HEK293T (cell line): Measurements from ENCODE around the gene ERO1B.

Experiments used
- CTCF ChIA-PET: fragments of 350-600 bp; formaldehyde crosslinking; extraction: SDS; loops from one replicate; lab custom pipeline; 2021; ENCODE audit warnings: antibody characterized with exemption, inconsistent platforms; lab: Yijun Ruan, JAX
- POLR2A ChIA-PET: fragments of 350-600 bp; formaldehyde crosslinking; extraction: SDS; loops from one replicate; lab custom pipeline; 2020; ENCODE audit warnings: antibody characterized with exemption, inconsistent platforms; lab: Yijun Ruan, JAX
- DNase-seq: peaks from one replicate; pipeline ENCODE4 v3.0.0; 2012; ENCODE audit warnings: mixed read lengths; ENCODE audit errors: extremely low spot score
- ARNT ChIP-seq: fragments of 450-650 bp; IDR thresholded peaks from 2 replicates; pipeline ENCODE4 v1.6.1; 2017; ENCODE audit warnings: mild to moderate bottlenecking
- BHLHE40 ChIP-seq: fragments of 450-650 bp; IDR thresholded peaks from 2 replicates; pipeline ENCODE4 v1.6.1; 2016; ENCODE audit warnings: mild to moderate bottlenecking, moderate library complexity, borderline replicate concordance
- CTBP1 ChIP-seq: fragments of 450-650 bp; IDR thresholded peaks from 2 replicates; pipeline ENCODE4 v1.6.1; 2016; ENCODE audit warnings: borderline replicate concordance
- ELF4 ChIP-seq: fragments of 450-650 bp; IDR thresholded peaks from 2 replicates; pipeline ENCODE4 v1.6.1; 2017; ENCODE audit warnings: antibody characterized with exemption
- FOXA1 ChIP-seq: fragments of 450-650 bp; IDR thresholded peaks from 2 replicates; pipeline ENCODE4 v1.6.1; 2016; ENCODE audit warnings: mild to moderate bottlenecking
- FOXK2 ChIP-seq: fragments of 450-650 bp; IDR thresholded peaks from 2 replicates; pipeline ENCODE4 v1.6.1; 2016; ENCODE audit warnings: mild to moderate bottlenecking
- FOXM1 ChIP-seq: fragments of 450-650 bp; IDR thresholded peaks from 2 replicates; pipeline ENCODE4 v1.6.1; 2017; ENCODE audit warnings: mild to moderate bottlenecking, borderline replicate concordance
- HDGF ChIP-seq: fragments of 450-650 bp; IDR thresholded peaks from 2 replicates; pipeline ENCODE4 v1.6.1; 2017; ENCODE audit warnings: antibody characterized with exemption, borderline replicate concordance
- L3MBTL2 ChIP-seq: fragments of 450-650 bp; conservative IDR thresholded peaks from 2 replicates; pipeline ENCODE4 v1.6.1; 2016; ENCODE audit warnings: mild to moderate bottlenecking
- LEF1 ChIP-seq: fragments of 450-650 bp; IDR thresholded peaks from 2 replicates; pipeline ENCODE4 v1.6.1; 2017; ENCODE audit warnings: mild to moderate bottlenecking, borderline replicate concordance
- NFRKB ChIP-seq: fragments of 450-650 bp; IDR thresholded peaks from 2 replicates; pipeline ENCODE4 v1.6.1; 2016; ENCODE audit warnings: mild to moderate bottlenecking, moderate library complexity
- PKNOX1 ChIP-seq: fragments of 450-650 bp; IDR thresholded peaks from 2 replicates; pipeline ENCODE4 v1.6.1; 2016
- SP1 ChIP-seq: fragments of 450-650 bp; IDR thresholded peaks from 2 replicates; pipeline ENCODE4 v1.6.1; 2017
- SUZ12 ChIP-seq: fragments of 450-650 bp; IDR thresholded peaks from 2 replicates; pipeline ENCODE4 v1.6.1; 2016; ENCODE audit warnings: mild to moderate bottlenecking
- TARDBP ChIP-seq: fragments of 450-650 bp; IDR thresholded peaks from 2 replicates; pipeline ENCODE4 v1.6.1; 2016

The ERO1B gene

DNA sequence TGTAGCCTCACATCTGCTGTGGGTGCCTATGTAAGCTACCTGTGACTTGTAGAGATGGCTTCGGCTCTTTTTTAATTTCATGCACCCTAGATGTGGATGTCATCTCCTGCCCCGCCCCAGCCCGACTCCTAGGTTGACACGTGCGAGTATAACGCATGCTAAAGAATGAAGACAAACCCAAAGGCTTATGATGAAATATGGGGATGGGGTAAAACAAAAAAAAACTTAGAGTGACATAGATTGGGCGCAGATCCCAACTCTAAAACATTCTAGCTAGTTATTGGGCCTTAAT is 613 bp upstream of the ERO1B start:
- TF ChIP-seq ELF4 (no peak), FOXM1 (no peak), HDGF (no peak), L3MBTL2 (peak; percentile 93), NFRKB (no peak)
- ChIA-PET CTCF (no interaction called here), POLR2A (interaction anchor here (0.6 to 2.0 kb wide), 7 partner anchors 12 to 417 kb away, joined by 3 to 8 read pairs (median 4); partner anchors contain the start of gene EDARADD)
- DNase-seq, result no peak

DNA sequence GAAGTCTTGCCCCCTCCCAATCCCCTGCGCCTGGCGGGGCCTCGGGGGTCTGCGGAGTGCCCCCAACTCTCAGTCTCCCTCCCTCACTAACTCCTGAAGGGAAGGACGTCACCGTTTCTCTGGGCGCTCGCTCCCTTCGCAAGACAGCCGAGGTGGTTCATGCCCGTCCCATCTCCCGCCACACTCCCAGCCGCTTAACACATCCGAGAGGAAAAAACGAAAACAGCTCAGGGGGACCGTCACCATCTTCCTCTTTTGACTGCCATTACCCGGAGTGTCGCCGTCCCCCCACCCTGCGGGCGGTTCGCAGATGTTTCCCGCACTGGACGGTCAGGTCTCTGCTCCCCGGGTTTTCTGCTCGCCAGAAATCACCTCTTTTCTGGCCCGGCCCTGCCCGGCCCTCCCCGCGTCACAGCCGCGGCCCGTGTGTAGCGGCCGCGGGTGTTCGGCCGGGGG is 532 bp downstream of the ERO1B start:
- TF ChIP-seq SUZ12 (no peak), L3MBTL2 (peak; percentile 80)
- POLR2A ChIA-PET, result interaction anchor here (0.9 to 2.0 kb wide), 7 partner anchors 19 to 191 kb away, joined by 3 to 8 read pairs (median 4); partner anchors contain the start of gene EDARADD
- DNase-seq, result peak; percentile 63
- CTCF ChIA-PET, result interaction anchor here (0.5 kb wide), 1 partner anchor 9 kb away, joined by 8 read pairs; no protein-coding TSS in a partner anchor

DNA sequence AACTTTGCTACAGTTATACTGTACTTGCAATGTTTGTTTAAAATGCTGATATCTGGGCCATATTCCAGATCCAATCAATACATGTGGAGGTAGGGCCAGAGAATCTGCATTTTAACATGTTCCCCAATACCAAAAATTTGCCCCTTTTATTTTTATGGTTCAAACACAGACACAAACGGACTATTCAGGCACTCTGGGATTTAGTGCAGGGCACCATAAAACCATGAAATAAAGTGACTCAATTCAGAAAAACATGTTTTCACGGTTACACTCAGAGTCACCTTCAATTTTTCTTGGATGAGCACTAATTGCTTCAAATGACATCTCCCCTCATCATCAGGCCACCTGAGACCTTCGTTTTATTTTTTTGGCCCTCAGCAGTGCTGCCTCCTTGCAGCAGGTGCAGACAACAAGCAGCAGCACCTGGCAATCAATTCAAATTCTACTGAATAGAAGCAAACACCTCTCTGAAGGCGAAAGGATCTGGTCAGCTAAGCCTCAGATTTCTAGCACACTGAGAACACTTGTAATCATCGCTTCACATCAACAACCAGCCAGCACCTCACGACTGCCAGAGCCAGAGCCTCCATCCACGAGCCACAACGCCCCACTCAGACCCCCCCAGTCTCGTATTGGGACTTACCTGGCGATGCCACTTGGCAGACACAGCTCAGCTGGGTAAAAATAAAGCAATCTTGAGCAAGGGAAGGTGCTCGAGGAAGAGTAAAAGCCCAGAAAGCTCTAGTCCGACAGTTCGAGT is 1.1 kb downstream of the ERO1B start:
- TF ChIP-seq HDGF, result no peak
- TF ChIP-seq ARNT, result no peak
- TF ChIP-seq CTBP1, result no peak
- TF ChIP-seq SUZ12, result no peak
- no peak for TF ChIP-seq FOXA1
- no peak for TF ChIP-seq L3MBTL2
- no peak for TF ChIP-seq SP1
- no peak for TF ChIP-seq FOXM1
- TF ChIP-seq PKNOX1, result no peak
- no peak for TF ChIP-seq ELF4
- no peak for TF ChIP-seq LEF1
- no peak for TF ChIP-seq TARDBP
- POLR2A ChIA-PET, result interaction anchor here (0.9 to 2.0 kb wide), 5 partner anchors 20 to 191 kb away, joined by 3 to 8 read pairs (median 3); no protein-coding TSS in a partner anchor
- peak; percentile 39 for DNase-seq
- CTCF ChIA-PET, result interaction anchor here (0.5 kb wide), 1 partner anchor 9 kb away, joined by 8 read pairs; no protein-coding TSS in a partner anchor

DNA sequence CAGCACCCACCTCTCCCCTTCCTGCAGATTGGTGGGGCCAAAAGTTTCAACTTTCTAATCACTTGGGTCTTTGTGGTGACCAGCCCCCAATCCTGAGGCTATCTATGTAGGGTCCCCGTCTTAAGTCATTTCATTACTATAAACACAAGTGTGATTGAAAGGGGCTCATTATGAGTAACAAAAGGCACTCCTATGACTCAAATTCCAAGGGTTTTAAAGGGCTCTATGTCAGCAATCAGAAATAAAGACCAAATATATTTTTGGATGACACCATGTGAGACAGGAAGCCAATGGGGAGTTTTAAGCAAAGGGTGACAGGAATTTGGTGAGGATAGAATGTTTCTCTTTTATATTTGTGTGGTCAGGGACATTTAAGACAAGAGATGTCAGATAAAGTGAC is 6.2 kb downstream of the ERO1B start:
- ChIA-PET CTCF (no interaction called here), POLR2A (no interaction called here)
- DNase-seq, result no peak
- TF ChIP-seq FOXM1 (no peak), TARDBP (no peak), SUZ12 (no peak), SP1 (no peak), FOXA1 (no peak), LEF1 (no peak), HDGF (no peak)

GRCh38 chr1:236275061-236275460 is 6.7 kb downstream of the ERO1B start:
- POLR2A ChIA-PET, result no interaction called here
- no peak for DNase-seq
- CTCF ChIA-PET, result no interaction called here
- no peak for TF ChIP-seq SP1
- TF ChIP-seq SUZ12, result no peak
- no peak for TF ChIP-seq FOXA1
- TF ChIP-seq HDGF, result no peak
- no peak for TF ChIP-seq LEF1
- TF ChIP-seq PKNOX1, result no peak

GRCh38 chr1:236273358-236273757 is 8.4 kb downstream of the ERO1B start:
- TF ChIP-seq FOXK2, result no peak
- TF ChIP-seq SP1, result no peak
- TF ChIP-seq ARNT, result no peak
- TF ChIP-seq HDGF, result no peak
- no peak for TF ChIP-seq FOXA1
- TF ChIP-seq ELF4, result no peak
- no peak for TF ChIP-seq PKNOX1
- TF ChIP-seq L3MBTL2, result no peak
- TF ChIP-seq NFRKB, result no peak
- no peak for TF ChIP-seq BHLHE40
- ChIA-PET CTCF (no interaction called here), POLR2A (no interaction called here)
- no peak for DNase-seq

GRCh38 chr1:236269439-236269838 is 12.3 kb downstream of the ERO1B start:
- no peak for DNase-seq
- POLR2A ChIA-PET, result no interaction called here
- CTCF ChIA-PET, result no interaction called here
- TF ChIP-seq ARNT, result no peak
